GM21528 (cell line): ENCODE results near the gene P2RY13.

Source experiments
- ATAC-seq: cut with Tn5 transposase; IDR thresholded peaks from one replicate; pipeline ENCODE4 v1.9.1; 2021; ENCODE audit warnings: mild to moderate bottlenecking, moderate library complexity; ENCODE audit not compliant: unreplicated experiment, low FRiP score

Gene P2RY13

DNA sequence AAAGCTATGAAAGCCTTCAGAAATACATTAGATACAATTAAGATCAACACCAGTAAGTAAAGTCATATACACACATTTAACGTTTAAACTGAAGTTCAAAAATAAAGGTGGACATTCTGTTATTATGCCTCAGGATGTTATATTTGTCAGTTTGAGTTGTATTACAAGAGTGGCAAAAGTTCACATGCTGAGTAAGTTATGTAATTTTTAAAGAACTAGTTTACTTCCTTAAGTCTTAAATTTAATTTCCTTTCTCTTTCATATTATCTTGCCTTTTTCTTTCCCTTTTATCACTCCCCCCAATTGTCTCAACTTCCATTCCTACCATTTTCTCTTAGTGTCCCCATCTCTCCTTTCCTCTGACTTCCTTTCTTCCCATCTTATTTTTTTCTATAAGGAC lies 7.8 kb downstream of the P2RY13 start:
- ATAC-seq: no peak

GRCh38 chr3:151320131-151320530 lies 9.2 kb downstream of the P2RY13 start:
- no peak for ATAC-seq

- no peak for ATAC-seq
Observed at GRCh38 chr3:151319628-151320027, 9.7 kb downstream of the P2RY13 start.

DNA sequence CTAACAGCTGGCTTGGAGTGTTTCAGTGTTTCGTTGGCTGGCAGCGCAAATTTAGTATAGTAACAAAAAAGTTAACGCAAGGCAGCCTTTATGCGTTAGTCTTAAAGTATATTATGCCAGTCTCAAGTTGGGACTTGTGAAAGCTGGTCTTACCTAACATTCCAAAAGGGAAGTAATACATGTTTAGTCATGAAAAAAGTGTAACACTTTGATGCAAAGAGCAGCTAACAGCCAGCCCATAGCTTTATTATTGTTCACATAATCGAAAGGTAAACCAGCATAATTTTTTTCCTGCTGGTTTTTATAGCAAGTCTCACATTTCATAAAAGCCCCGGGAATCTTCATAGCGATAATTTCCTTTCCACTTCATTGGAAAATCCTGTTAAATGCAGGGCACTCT lies 10.4 kb downstream of the P2RY13 start:
- no peak for ATAC-seq

DNA sequence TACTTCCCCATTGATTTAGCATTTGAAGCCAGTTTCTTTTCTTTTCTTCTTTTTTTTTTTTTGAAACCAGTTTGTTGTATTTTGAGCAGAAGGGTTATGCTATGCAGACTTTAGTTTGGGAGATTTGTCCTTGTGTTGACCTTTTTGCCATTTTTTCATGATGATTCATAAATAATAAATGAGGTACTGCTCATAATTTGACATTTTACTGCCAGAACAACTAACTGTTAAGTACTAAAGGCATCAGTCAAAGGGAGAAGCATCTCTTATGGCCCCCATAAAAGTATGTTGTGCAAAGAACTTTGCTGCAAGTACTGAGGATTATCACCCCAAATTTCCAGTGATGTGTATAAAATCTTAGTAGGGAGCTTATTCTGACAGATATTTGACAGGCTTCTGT lies 11.0 kb downstream of the P2RY13 start:
- ATAC-seq: no peak

DNA sequence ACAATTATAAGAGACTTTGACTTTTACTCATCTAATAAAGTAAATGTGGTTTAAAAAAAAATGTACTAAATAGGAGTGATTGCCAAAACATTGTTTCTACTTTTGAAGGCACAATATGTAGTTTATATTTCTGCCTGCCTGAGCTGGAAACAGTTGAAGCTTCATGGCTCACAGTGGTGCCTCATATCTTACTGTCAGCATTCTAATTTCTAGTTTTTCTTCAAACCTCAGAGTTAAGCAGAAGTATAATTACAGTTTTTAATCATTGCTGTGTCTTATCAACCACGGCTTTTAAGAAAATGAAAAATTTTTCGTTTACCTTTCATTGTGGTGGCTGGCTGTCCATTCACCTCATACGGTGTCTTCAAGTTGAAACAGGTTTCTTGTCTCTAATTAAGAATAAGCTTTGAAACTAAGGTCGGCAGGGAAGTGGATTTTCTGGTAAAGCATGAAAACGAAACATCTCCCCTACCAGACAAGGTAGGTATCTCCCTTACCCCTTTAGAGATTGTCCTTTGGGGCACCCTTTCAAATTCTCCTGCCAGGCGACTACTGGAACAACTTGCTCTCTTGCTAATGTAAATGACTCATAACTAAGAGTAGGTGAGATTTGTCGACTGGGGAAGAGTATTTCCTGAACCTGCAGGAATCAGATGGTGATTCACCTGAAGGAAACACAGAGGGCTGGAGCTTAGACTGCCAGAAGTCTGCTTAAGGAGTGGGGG lies 12.9 kb downstream of the P2RY13 start, which contains the start of gene GPR87:
Gene GPR87 (minus strand): TSS at position 554 of the 725 bp plus-strand sequence. CDS start 16,720 bp downstream, outside the sequence.
- no peak for ATAC-seq

GRCh38 chr3:151315846-151316245 lies 13.5 kb downstream of the P2RY13 start:
- ATAC-seq: no peak

DNA sequence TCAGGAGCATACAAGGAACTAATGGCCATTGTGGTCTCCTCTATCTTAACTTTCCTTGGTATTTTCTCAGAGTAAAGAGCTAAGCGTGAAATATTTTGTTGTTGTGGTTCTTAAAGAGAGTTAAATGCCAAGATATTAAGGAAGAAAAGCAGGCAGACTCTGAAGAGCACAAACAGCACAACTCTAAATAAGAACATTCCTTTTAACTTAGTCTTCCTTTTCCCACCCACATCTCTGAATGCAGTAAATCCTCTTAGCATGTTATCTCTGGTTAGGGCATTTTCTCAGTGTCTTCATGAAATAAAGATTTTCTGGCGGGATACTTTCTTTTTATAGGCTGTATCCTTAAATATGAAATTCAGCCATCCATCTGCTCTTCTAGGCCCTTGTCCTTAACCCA lies 14.2 kb downstream of the P2RY13 start:
- no peak for ATAC-seq

DNA sequence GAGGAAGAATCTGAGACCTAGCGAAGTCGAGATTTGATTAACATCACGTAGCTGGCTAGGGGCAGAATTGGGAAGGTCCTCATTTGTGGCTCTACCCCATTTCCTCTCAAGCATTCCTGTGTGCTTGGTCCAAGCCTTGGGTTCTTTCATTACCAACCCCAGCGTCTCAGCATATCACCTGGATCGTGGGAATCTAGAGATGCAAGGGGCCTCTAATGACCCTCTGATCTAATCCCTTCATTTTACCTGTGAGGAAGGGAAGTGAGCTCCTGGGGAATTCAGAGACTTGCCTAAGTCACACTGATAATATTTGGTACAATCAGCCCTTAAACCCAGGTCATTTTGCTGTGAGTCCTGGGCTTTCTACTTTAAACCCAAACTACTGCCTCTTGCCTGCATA lies 14.8 kb downstream of the P2RY13 start:
- no peak for ATAC-seq

DNA sequence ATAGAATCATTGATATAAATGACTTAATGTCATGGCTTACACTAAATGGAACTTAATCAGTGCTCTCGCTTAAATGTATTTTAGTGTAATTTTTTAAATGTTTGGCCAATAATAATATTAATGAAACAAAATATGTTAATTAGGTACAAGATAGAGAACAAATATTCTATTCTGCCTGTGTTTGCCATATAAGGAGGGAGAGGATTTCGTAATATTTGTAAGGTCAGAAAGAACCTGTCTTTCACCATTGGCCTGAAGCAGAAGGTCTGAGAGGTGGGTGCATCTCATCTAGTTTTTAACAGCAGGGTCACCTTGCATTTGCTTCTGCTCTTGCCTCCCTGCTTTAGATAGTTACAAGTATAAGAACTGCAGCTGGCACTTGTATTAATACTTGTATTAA lies 15.2 kb downstream of the P2RY13 start:
- no peak for ATAC-seq

GRCh38 chr3:151312972-151313371 lies 16.4 kb downstream of the P2RY13 start:
- ATAC-seq: no peak

DNA sequence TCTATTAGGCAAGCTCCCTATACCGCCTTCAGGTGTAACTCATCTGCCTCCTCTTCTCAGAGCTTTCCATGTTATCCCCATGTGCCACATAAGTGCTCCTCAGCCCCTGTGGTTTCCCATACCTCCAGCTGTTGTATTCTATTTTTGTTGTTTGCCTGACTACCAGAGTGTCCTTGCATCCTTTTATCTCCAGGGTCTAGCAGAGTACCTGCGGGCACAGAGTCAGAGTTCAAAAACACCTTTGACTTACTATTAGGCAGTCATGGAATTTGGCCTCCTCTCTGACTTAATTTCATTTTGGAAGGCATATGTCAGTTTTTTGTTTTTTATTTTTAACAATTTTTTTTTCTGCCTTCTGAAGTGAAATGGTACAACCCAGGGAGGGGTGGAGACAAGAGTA lies 19.8 kb downstream of the P2RY13 start:
- ATAC-seq: no peak

DNA sequence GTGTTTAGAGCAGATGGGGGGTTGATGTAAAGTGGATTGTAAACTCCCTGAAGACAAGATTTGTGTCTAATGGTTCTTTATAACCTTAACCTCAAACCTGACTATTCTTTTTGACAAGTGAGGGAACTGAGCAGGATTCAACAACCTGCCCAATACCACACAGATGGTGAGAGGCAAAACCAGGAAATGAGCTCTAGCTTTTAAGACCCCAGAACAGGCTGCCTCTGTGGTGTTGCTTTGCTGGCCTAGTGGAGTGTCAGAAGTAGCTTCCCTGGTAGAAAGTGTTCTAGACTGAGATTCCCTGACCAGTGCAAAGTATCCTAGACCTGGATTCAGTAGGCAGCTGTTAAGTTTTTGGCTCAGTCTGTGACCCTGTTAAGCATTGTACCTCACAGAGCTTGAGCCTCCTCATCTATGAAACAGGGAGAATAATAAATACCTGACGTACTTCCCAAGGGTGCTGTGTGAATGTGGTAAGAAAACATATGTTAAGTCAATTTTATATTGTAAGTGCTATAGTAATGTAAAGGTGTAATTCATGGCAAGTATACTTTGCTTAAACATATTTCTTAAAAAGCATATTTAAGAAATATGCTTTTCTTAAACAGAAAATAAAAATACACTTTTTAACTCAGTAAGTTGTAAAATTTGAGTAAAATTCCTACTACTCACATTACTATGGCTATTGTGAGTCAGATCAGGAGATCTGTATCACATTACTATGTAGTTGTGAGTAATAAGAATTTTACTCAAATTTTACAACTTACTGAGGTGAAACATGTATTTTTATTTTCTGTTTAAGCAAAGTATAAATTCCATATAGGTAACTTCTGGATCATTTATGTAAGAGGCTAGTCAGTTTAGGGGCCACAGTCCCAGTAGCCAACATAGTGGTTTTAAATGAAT lies 21.5 kb downstream of the P2RY13 start:
- no peak for ATAC-seq

DNA sequence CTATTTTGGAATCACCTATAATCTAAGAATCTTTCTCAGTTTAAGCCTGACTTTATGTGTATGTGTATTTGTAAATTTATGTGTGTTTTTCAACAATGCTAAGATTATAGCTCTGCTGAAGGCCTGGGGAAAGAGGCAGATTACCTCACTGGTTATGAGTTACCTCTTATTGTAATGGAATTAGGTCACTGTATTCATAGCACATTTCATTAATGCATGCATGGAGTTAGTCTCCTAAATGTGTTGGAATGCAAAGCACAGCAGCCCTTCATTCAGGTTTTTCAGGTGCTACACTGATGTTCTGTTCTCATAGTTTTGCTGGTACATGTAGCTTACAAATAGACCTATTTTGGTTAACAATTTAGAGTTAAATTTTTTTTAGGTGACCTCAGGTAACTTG lies 22.2 kb downstream of the P2RY13 start:
- ATAC-seq: no peak

DNA sequence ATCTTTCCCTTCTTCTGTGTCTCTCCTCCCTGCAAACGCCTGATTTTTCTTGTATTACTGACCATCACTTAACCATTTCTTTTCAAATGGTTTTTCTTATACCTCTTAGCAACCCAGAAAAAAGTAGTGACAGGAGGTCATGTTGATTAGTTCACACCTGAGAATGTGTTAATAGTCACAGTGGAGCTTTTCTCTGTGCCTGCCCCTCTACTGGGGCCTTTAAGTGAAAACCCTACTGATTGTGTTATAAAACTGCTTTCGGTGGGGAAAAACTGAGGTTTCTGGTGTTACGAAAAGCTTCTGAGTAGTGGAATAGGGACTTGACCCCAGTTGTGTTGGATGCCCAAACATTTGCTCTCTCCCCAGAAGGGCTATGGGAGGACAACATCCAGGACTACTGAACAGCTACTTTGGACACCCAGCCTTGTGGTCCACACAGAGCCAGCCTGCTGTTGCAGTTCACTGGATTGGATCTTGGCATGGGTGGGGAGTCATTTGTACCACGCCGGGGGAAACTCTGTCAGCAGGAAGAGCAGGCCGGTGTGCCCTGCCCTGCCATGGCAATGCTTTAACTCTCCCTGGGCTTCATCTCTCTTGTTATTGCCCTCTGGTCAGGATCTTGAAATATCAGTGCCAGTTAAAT lies 23.1 kb downstream of the P2RY13 start:
- ATAC-seq: no peak

DNA sequence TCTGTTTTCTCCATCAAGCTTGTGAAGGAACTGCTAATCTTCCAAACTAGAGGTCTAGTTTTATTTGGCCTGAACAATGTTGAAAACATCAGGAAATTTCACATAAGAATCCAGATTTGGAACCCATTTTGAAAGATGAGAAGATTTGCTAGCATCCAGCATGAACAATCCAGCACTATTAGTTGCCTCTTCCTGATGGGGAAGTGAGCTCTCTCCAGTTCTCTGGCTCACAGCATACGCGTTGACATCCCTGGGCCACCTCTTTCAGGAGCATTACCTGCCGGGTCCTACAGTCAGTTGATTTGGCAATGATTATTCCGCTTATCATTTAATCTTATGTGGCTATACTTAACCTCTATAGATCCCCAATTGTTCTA lies 23.6 kb downstream of the P2RY13 start:
- ATAC-seq: no peak

- ATAC-seq: no peak
Observed at GRCh38 chr3:151305060-151305774, 24.1 kb downstream of the P2RY13 start.

DNA sequence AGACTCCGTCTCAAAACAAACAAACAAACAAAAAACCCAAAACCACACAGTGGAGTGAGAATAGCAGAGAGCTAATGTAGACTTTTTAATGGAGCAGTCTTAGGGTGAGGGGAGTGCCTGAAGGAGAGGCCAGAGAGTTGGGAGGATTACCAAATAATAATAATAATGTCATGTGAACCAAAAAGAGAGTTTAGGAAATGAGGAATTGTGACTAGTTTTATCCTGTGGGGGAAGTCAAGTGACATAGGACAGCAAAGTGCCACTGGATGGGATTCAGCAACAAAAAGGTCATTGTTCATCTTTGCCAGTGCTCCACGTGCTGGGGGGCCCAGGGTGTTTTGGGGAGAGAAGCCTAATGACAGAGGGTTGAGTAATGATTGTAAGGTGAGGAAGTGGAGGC lies 25.6 kb downstream of the P2RY13 start:
- ATAC-seq: no peak

GRCh38 chr3:151301787-151302186 lies 27.6 kb downstream of the P2RY13 start:
- ATAC-seq: no peak

DNA sequence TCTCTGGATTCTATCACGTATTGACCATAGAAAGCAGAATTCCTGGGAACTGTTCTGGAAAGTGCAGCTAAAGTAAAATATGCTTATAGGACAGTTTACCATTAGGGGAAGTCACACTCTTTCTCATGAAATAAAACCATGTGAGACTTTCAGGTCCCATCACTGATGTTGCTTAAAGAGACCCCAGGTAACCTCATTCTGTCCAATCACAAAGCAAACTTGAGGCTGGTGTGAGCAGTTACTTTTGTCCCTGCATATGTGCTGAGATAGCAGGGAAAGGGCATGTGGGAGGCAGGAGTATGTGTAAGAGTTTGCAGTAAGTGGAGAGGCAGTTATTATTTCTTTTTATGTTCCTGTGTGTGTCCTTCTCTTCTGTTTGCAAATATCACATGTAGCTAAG lies 28.8 kb downstream of the P2RY13 start:
- ATAC-seq: no peak

DNA sequence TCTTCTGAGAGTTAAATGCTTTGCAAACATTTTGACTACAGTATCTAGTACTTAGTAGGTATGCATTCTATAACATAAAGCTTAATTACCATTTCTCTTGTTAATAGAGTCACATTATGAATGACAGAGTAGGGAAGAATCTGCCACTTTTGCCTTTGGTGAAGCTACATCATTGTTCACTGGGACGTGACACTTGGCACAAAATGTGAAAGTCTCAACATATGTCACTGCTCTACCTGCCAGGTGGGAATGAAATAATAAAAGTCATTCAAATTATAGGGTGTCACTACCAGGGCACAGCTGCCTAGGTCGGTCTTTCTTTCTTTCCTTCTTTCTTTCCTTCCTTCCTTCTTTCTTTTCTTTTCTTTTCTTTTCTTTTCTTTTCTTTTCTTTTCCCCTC lies 30.3 kb downstream of the P2RY13 start:
- ATAC-seq: no peak
